Activated CD8-positive, alpha-beta T cell treated with anti-CD3 and anti-CD28 coated beads for 36 hours (primary cell): ENCODE data around the gene TCEA2. TPM values are rescaled to one million over a fixed set of nuclear protein-coding genes. Genes with fewer than 3 reads are reported as not detected.

Experiments used
- ATAC-seq: fragments of 200-7000 bp; cut with Tn5 transposase; one replicate; pipeline ENCODE4 v1.10.0; 2021; ENCODE audit warnings: mild to moderate bottlenecking, moderate library complexity
- CTCF ChIA-PET: fragments of 350-600 bp; sonication (Branson Sonifier 250); formaldehyde crosslinking; loops from one replicate; lab custom pipeline; 2021; ENCODE audit warnings: antibody characterized with exemption; lab: Charles Lee
- POLR2A ChIA-PET: fragments of 350-600 bp; sonication (Branson Sonifier 250); formaldehyde crosslinking; loops from one replicate; lab custom pipeline; 2021; ENCODE audit warnings: antibody characterized with exemption; lab: Charles Lee
- DNase-seq: peaks from one replicate; pipeline ENCODE4 v3.0.0-alpha.2; 2020
- H3K27ac Mint-ChIP-seq: one replicate; pipeline ENCODE4 v1.8.0; 2021; ENCODE audit warnings: mild to moderate bottlenecking, mixed read lengths
- H3K27me3 Mint-ChIP-seq: one replicate; pipeline ENCODE4 v1.8.0; 2021; ENCODE audit warnings: mixed read lengths
- H3K36me3 Mint-ChIP-seq: one replicate; pipeline ENCODE4 v1.8.0; 2021; ENCODE audit warnings: low read depth, mixed read lengths
- H3K4me1 Mint-ChIP-seq: one replicate; pipeline ENCODE4 v1.8.0; 2021; ENCODE audit warnings: low read depth, mixed read lengths
- H3K4me3 Mint-ChIP-seq: one replicate; pipeline ENCODE4 v1.8.0; 2021; ENCODE audit warnings: mild to moderate bottlenecking, moderate library complexity, mixed read lengths
- H3K9me3 Mint-ChIP-seq: one replicate; pipeline ENCODE4 v1.8.0; 2021; ENCODE audit warnings: mixed read lengths
- CTCF ChIP-seq: fragments of 200-600 bp; IDR thresholded peaks from one replicate; pipeline ENCODE4 v1.8.0; 2022; ENCODE audit warnings: antibody characterized with exemption, mild to moderate bottlenecking
- intact Hi-C: fragments of 100-400 bp; cut with micrococcal nuclease; formaldehyde crosslinking; loops from one replicate; pipeline ENCODE4 v1.10.0; 2022
- total RNA-seq, 2 experiments: library from RNA; stranded (reverse); gene quantifications; one replicate each; pipeline ENCODE4 v1.2.3, GENCODE V29; 2021

TCEA2 gene
- total RNA-seq, 2 experiments from 2014 or later: 30.0 to 33.0 TPM

- ChIA-PET CTCF (interaction anchor here (0.5 to 3.5 kb wide), 5 partner anchors 41 to 98 kb away, joined by 3 to 20 read pairs (median 5); partner anchors contain the start of gene PRPF6), POLR2A (interaction anchor here (0.8 to 3.7 kb wide), 7 partner anchors 9 to 542 kb away, joined by 3 to 15 read pairs (median 3); partner anchors contain the start of genes PTK6 and TPD52L2)
- no peaks in the 10 kb centered on the region for H3K9me3 Mint-ChIP-seq
- peaks cover 20% of the 10 kb centered on the region for H3K4me1 Mint-ChIP-seq
- no peak for TF ChIP-seq CTCF
- peak overlapping the region; percentile 84 for H3K4me3 Mint-ChIP-seq
- intact Hi-C loops: no loop called here
- H3K27ac Mint-ChIP-seq: peak overlapping the region; percentile 65
- no peaks in the 10 kb centered on the region for H3K27me3 Mint-ChIP-seq
- peaks cover 3% of the 10 kb centered on the region for H3K36me3 Mint-ChIP-seq
- ATAC-seq: no peak
- no peak for DNase-seq
Observed at GRCh38 chr20:64078934-64079272, 15.9 kb downstream of the TCEA2 start.

GRCh38 chr20:64079273-64080012 is 16.4 kb downstream of the TCEA2 start, which contains the start of gene RGS19:
Gene RGS19, minus strand, starts transcription at chr20:64079518. Its CDS starts 2,632 bp downstream, at chr20:64076886.
- intact Hi-C loops: loop anchor here (5.0 kb wide), 1 partner anchor 43 kb away; no protein-coding TSS in a partner anchor
- DNase-seq: peak; percentile 75
- Mint-ChIP-seq H3K27me3 (peaks cover 3% of the 10 kb centered on the region), H3K4me3 (peak within 1 kb of the TSS; percentile 84), H3K27ac (peak within 1 kb of the TSS; percentile 65), H3K9me3 (no peaks in the 10 kb centered on the region), H3K4me1 (peaks cover 24% of the 10 kb centered on the region), H3K36me3 (peaks cover 3% of the 10 kb centered on the region)
- TF ChIP-seq CTCF: peak; percentile 11
- ChIA-PET CTCF (interaction anchor here (0.5 to 3.5 kb wide), 7 partner anchors 10 to 99 kb away, joined by 3 to 20 read pairs (median 4); partner anchors contain the start of gene PRPF6), POLR2A (interaction anchor here (0.8 to 3.7 kb wide), 9 partner anchors 10 to 542 kb away, joined by 3 to 15 read pairs (median 3); partner anchors contain the start of genes PTK6 and TPD52L2)
- peak; percentile 11 for ATAC-seq

- Mint-ChIP-seq H3K36me3 (peaks cover 3% of the 10 kb centered on the region), H3K27ac (peak within 1 kb of the TSS; percentile 65), H3K27me3 (peaks cover 6% of the 10 kb centered on the region), H3K4me1 (peaks cover 24% of the 10 kb centered on the region), H3K4me3 (peak within 1 kb of the TSS; percentile 84), H3K9me3 (no peaks in the 10 kb centered on the region)
- DNase-seq (peak; percentile 58), ATAC-seq (peak; percentile 35)
- POLR2A ChIA-PET: interaction anchor here (0.8 to 3.7 kb wide), 6 partner anchors 10 to 112 kb away, joined by 3 to 15 read pairs (median 4); no protein-coding TSS in a partner anchor
- no peak for TF ChIP-seq CTCF
- intact Hi-C loops: loop anchor here (5.0 kb wide), 1 partner anchor 42 kb away; no protein-coding TSS in a partner anchor
- CTCF ChIA-PET: interaction anchor here (0.7 to 6.0 kb wide), 8 partner anchors 10 to 100 kb away, joined by 3 to 61 read pairs (median 4); partner anchors contain the start of gene PRPF6
Observed at GRCh38 chr20:64080013-64080812, 17.2 kb downstream of the TCEA2 start, which contains the start of gene OPRL1. Gene OPRL1, plus strand, starts transcription at chr20:64080082. Its CDS starts 12,639 bp downstream, at chr20:64092721.

- ChIA-PET CTCF (interaction anchor here (0.7 to 6.0 kb wide), 4 partner anchors 12 to 43 kb away, joined by 3 to 61 read pairs (median 4); no protein-coding TSS in a partner anchor), POLR2A (interaction anchor here (1.7 to 3.7 kb wide), 2 partner anchors 9 to 12 kb away, joined by 5 to 15 read pairs; no protein-coding TSS in a partner anchor)
- peak overlapping the region; percentile 70 for H3K4me3 Mint-ChIP-seq
- peaks cover 3% of the 10 kb centered on the region for H3K36me3 Mint-ChIP-seq
- DNase-seq (no peak), ATAC-seq (no peak)
- peaks cover 6% of the 10 kb centered on the region for H3K27me3 Mint-ChIP-seq
- TF ChIP-seq CTCF: no peak
- H3K9me3 Mint-ChIP-seq: no peaks in the 10 kb centered on the region
- no peak overlapping the region for H3K27ac Mint-ChIP-seq
- intact Hi-C loops: loop anchor here (5.0 kb wide), 1 partner anchor 41 kb away; no protein-coding TSS in a partner anchor
- peaks cover 24% of the 10 kb centered on the region for H3K4me1 Mint-ChIP-seq
Observed at GRCh38 chr20:64080813-64081623, 18.0 kb downstream of the TCEA2 start.
